GM18499 (cell line): ENCODE measurements around the gene FBXO10.
"Not testable (repeated sequence)": the region's sequence is repeated elsewhere in the genome, so short reads cannot be mapped to it uniquely, and the experiment has no call there.

Experiments used
- ATAC-seq: cut with Tn5 transposase; IDR thresholded peaks from one replicate; pipeline ENCODE4 v1.9.1; 2021; ENCODE audit warnings: moderate number of reproducible peaks; ENCODE audit not compliant: insufficient read depth, unreplicated experiment

Gene FBXO10

GRCh38 chr9:37602061-37602460, 25.9 kb upstream of the FBXO10 start:
- not testable (repeated sequence) for ATAC-seq

GRCh38 chr9:37596504-37596903, 20.3 kb upstream of the FBXO10 start:
- no peak for ATAC-seq

DNA sequence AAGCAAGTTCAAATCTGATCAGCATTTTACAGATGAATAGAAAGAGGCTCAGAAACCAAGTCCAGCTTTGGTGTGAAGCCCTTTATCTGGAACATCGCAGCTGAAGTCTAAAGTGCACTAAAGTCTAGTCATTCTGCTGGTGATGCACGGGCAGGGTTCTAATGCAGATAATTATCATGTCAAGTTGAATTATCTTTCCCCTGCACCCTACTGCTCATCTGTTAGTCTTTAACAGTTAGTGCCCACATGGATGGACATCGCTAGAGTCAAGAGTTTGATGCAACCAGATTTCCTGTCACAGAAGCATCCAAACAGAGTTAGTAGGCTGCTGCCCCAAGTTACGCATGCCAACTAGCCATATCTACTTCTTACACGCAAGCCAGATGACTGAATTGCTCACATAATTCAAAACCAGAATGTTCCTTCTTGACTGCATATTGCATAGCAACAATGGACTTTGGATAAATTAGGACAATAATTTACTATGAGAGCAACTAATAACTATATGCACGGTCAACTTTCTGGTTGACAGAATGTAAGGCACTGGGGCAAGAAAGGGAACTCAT, 17.8 kb upstream of the FBXO10 start:
- ATAC-seq = no peak

GRCh38 chr9:37592108-37592951, 16.1 kb upstream of the FBXO10 start, which contains the start of gene TOMM5:
Gene TOMM5 (minus strand): TSS chr9:37592597. CDS start chr9:37592532, 65 bp downstream.
- peak; percentile 61 for ATAC-seq

DNA sequence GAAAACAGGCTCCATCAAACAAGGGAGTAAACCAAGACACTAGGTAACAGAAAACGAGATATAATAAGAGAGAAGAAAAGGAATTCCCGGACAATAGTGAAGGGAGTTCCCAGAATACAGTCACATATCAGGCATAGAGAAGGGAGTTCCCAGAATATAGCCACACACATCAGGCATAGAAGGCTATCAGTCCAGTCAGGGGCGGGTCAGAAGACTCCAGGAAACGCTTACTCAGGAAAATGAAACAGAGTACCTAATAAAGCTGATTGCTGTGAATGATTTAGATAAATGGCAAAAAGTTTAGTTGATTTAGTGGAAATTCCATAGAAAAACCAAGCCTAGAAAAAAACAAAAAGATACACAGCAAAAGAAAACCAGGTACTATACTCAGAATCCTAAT, 11.3 kb upstream of the FBXO10 start:
- no peak for ATAC-seq

- no peak for ATAC-seq
These were observed 7.4 kb upstream of the FBXO10 start for GRCh38 chr9:37583522-37584121.

GRCh38 chr9:37582548-37583157, 6.5 kb upstream of the FBXO10 start:
- no peak for ATAC-seq

GRCh38 chr9:37575511-37575914, 667 bp downstream of the FBXO10 start:
- ATAC-seq = peak; percentile 45

DNA sequence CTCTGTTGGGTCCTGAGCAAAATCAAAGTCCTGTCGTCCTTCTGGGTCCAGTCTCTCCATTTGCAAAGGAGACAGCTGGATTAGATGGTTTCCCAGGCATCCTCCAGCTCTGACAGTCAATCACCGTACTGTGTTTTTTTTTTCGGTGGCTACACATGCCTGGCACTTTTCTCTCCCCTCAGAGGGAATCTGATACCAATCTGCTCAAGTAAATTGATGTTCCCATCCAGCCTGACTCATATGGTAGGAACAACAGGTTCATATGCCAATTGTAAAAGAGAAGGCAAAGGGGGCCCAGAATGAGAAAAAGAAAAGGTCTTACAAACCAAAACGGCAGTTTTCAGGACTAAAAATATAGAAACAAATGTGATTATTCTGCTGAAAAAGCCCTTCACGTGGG, 1.2 kb downstream of the FBXO10 start:
- no peak for ATAC-seq

GRCh38 chr9:37574241-37574721, 1.9 kb downstream of the FBXO10 start:
- no peak for ATAC-seq

GRCh38 chr9:37571282-37571681, 4.9 kb downstream of the FBXO10 start:
- no peak for ATAC-seq

DNA sequence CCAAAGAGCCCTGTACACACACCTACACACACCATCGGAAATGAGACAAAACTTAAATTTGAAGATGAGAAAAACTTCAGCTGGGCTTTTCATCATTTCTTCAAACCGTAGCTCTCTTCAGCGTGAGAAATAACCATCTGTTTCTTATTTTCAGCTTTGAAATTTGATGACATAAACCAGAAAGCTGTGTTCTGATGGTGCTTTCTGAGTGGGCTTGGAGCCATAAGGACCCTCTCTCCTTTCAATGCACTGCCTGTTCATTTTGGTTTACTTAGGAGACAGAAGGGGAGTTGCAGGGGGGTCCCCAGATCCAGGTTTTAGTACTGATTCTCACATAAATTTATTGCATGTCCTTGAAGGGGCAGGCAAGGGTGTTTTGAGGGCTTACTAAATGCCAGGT, 9.5 kb downstream of the FBXO10 start:
- ATAC-seq = no peak

- no peak for ATAC-seq
These were observed 10.2 kb downstream of the FBXO10 start for GRCh38 chr9:37565661-37566618.

DNA sequence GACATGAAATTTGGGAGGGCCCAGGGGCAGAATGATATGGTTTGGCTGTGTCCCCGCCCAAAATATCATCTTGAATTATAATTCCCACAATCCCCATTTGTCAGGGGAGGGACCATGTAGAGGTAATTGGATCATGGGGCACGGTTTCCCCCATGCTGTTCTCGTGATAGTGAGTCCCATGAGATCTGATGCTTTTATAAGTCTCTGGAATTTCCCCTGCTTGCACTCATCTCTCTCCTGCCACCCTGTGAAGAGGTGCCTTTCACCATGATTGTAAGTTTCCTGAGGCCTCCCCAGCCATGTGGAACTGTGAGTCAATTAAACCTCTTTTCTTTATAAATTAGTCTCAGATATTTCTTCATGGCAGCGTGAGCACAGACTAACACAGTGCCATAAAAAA, 11.3 kb downstream of the FBXO10 start:
- no peak for ATAC-seq

GRCh38 chr9:37563806-37564513, 12.2 kb downstream of the FBXO10 start:
- ATAC-seq = no peak

GRCh38 chr9:37562826-37563225, 13.4 kb downstream of the FBXO10 start:
- no peak for ATAC-seq

DNA sequence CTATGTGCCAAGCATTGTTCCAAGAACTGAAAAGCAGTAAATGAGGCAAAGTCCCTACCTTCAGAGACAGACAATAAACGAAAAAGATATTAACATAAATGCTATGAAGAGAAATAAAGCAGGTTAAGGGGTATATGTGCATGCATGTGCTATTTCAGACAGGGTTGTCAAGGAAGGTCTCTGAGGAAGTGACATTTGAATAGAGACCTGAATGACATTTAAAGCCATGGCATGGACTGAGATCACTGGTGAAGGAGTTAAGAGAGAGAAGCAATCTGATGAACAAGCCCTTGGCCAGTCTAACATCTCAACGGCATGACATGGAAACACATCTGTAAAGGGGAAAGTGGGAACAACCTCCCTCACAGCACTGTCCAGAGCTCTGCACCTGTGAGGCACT, 14.5 kb downstream of the FBXO10 start:
- no peak for ATAC-seq

GRCh38 chr9:37559855-37560592, 16.2 kb downstream of the FBXO10 start:
- no peak for ATAC-seq

DNA sequence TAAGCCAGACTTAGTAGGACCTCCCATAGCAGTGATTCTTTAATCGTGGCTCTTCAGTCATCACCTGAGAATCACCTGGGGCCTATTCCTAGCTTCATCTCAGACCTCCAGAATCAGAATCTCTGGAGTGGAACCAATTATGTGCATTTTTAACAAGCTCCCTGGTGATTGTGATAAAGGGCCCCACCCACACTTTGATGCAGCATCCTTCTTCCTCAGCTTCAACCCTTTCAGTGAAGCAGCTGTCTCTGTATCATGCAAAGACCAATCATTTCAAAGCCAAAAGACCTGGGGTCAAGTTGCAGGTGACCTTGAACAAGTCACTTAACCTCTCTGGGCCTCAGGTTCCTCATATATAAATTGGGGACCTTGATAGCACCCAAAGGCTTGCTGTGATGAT, 17.1 kb downstream of the FBXO10 start:
- no peak for ATAC-seq
